Measurements from ENCODE around the gene RCAN1.
"Not testable (repeated sequence)": the region's sequence is repeated elsewhere in the genome, so short reads cannot be mapped to it uniquely, and the experiment has no call there.

Gene RCAN1

DNA sequence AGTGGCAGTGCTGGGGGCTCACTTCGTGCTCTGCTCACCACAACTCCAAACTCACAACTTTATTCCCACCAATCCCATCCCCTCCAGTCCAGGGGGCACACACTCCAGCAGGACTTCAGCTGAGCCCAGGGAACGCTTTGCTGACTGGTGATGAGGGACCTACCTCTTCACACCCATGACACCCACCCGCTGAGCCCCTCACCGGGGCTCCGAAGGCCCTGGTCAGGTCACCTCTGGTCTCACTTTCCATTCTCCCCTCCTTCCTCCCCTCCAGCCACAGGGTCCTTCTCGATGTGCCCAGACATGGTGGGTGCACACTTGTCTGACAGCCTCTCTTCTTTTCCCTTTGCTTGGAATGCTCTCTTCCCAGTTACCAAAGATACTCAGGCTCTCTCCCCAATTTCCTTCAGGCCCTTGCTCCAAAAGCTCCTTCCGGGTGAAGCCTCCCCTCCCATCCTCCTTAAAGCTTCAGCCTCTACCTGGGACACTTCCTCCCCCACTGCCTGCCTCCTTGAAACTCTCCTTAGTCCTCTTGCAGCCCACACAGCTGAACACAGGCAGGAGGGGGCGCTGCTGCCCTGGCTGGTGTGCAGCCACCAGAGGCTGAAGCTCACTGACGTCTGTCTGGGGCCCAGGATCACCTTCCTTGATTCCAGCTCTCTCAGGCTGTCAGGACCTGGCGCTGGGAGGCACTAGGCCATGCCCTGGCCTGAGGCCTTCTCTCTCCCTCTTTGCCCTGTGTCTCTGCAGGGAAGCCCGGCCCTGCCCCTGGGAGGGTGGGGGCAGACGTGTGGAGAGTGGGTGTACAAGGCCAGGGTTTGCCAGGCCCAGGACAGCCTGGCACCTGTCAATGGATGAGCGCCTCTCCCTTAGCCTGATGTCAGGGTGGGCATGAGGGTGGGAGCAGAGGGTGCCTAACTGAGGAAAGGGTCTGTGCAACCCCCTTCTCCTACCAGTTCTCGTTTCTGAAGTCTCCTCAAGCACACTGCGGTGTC, 104.5 kb downstream of the RCAN1 start:
- H3K4me3 ChIP-seq = no peak overlapping the region

DNA sequence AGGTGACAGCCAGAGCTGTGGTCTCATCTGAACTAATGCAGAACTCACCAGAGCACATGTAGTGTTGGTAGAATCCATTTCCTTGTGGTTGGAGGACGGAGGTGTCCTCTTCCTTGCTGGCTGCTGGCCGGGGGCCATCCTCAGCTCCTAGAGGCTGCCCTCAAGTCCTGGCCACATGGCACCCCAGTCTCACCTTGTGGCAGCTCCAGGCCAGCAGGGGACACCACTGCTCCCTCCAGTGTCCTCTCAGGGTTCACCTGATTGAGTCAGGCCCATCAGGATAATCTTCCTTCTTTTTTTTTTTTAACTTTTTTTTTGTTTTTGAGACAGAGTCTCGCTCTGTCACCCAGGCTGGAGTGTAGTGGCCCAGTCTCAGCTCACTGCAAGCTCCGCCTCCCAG, 105.8 kb downstream of the RCAN1 start:
- Histone ChIP-seq H3K27me3 (no peaks in the 10 kb centered on the region), H3K4me2 (no peak overlapping the region), H3K27ac (no peak overlapping the region), H3K4me1 (peaks cover 0 to 21% (median 5%) of the 10 kb centered on the region in 10 experiments; a peak in 11 of 20 replicates), H3K36me3 (no peaks in the 10 kb centered on the region), H3K4me3 (no peak overlapping the region), H3K9me3 (replicated peaks in 1 of 11) (no peaks in the 10 kb centered on the region), H3K9ac (no peak overlapping the region), H4K20me1 (no peaks in the 10 kb centered on the region)
- no peak for TF ChIP-seq Cebpa-rat (IDR thresholded peaks at IDR 0.05)

More for the DNA sequence above, 104.5 kb downstream of the RCAN1 start:
- no peak overlapping the region for H3K27ac ChIP-seq
- no peaks in the 10 kb centered on the region for H3K36me3 ChIP-seq
- no peak for TF ChIP-seq Cebpa-rat (IDR thresholded peaks at IDR 0.05)
- no peaks in the 10 kb centered on the region for H3K9me3 ChIP-seq (replicated peaks in 1 of 11)
- no peaks in the 10 kb centered on the region for H4K20me1 ChIP-seq
- no peak overlapping the region for H3K4me2 ChIP-seq
- peaks cover 0 to 21% (median 5%) of the 10 kb centered on the region in 10 experiments; a peak in 11 of 20 replicates for H3K4me1 ChIP-seq
- H3K27me3 ChIP-seq = no peaks in the 10 kb centered on the region
- H3K9ac ChIP-seq = no peak overlapping the region

DNA sequence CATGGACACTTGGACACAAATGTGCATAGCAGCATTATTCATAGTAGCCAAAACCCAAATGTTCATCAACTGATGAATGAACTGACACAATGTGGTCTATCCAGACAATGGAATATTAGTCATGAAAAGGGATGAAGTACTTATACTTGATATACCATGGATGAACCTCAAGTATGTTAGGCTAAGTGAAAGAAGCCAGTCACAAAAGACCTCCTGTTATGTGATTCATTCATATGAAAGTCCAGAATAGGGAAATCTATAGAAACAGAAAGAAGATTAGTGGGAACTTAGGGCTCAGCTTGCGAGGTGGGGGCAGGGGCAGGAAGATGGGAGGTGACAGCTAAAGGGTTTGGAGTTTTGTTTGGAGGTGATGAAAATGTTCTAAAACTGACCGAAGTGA, 110.3 kb downstream of the RCAN1 start:
- no peak overlapping the region for H3K27ac ChIP-seq
- H3K9me3 ChIP-seq (replicated peaks in 1 of 11) = peaks cover 0 to 2% (median 0%) of the 10 kb centered on the region in 11 experiments; a peak in 3 of 22 replicates
- no peaks in the 10 kb centered on the region for H3K4me1 ChIP-seq
- H3K9ac ChIP-seq = no peak overlapping the region
- no peaks in the 10 kb centered on the region for H3K36me3 ChIP-seq
- H4K20me1 ChIP-seq = no peaks in the 10 kb centered on the region
- no peak overlapping the region for H3K4me2 ChIP-seq
- no peaks in the 10 kb centered on the region for H3K27me3 ChIP-seq
- no peak overlapping the region for H3K4me3 ChIP-seq
- TF ChIP-seq Cebpa-rat (IDR thresholded peaks at IDR 0.05) = no peak

DNA sequence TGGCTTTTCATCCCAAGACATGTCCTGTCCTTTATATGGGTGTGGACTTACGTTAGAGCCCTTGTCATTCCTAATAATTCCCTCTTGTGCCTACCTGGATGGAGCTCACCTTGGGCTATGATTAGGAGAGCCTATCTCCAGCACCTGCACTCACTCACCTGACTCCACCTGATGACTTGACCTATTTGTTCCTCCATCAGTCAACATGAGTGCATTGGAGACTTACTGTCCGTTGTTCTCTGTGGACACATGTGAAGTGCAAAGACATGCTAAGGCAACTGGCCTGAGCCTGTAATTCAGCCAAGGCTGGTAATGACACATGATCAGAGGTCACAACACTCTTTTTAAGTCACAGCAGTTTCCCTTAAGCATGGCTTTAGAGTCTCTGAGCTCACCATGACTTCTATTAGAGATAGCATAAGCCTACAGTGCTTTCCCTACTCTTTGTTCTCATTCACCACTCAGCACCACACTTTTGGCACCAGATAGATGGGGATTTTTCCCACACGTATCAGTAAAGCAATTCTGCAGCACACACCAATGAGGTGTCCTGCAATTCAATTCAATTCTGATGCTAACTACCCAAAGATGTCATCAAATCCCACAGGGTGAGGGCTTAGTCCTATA, 112.3 kb downstream of the RCAN1 start:
- Histone ChIP-seq H3K27ac (no peak overlapping the region), H4K20me1 (no peaks in the 10 kb centered on the region), H3K4me2 (no peak overlapping the region), H3K4me1 (no peaks in the 10 kb centered on the region), H3K27me3 (no peaks in the 10 kb centered on the region), H3K9ac (no peak overlapping the region), H3K36me3 (0 out of 22 replicates have a peak, but pooled peaks cover 0 to 4% (median 0%) of the 10 kb centered on the region in 11 experiments), H3K9me3 (replicated peaks in 1 of 11) (peaks cover 13 to 22% (median 19%) of the 10 kb centered on the region in 11 experiments), H3K4me3 (no peak overlapping the region)
- no peak for TF ChIP-seq Cebpa-rat (IDR thresholded peaks at IDR 0.05)

DNA sequence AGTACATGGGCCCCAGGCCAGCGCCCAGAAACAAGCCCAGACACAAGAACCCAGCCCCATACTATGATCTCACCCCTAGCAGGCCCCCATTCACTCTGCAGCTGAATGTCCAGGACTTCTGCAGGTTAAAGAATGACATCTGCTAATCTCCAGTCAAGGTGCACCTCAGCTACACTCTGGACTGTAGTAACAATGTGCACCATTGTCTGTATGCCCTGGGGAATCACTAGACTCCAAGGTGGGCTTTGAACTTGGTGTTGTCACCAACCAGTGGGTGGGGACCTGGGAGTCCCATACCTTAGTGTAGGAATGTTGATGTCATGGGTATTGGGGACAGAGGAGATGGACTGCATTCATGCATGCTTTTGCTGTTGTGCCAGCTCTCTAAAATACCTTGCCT, 113.2 kb downstream of the RCAN1 start:
- Histone ChIP-seq H4K20me1 (no peaks in the 10 kb centered on the region), H3K4me3 (no peak overlapping the region), H3K36me3 (0 out of 22 replicates have a peak, but pooled peaks cover 0 to 4% (median 0%) of the 10 kb centered on the region in 11 experiments), H3K4me1 (no peaks in the 10 kb centered on the region), H3K4me2 (no peak overlapping the region), H3K9me3 (replicated peaks in 1 of 11) (peaks cover 21 to 31% (median 28%) of the 10 kb centered on the region in 11 experiments), H3K27me3 (no peaks in the 10 kb centered on the region), H3K9ac (no peak overlapping the region), H3K27ac (no peak overlapping the region)
- TF ChIP-seq Cebpa-rat (IDR thresholded peaks at IDR 0.05) = no peak

DNA sequence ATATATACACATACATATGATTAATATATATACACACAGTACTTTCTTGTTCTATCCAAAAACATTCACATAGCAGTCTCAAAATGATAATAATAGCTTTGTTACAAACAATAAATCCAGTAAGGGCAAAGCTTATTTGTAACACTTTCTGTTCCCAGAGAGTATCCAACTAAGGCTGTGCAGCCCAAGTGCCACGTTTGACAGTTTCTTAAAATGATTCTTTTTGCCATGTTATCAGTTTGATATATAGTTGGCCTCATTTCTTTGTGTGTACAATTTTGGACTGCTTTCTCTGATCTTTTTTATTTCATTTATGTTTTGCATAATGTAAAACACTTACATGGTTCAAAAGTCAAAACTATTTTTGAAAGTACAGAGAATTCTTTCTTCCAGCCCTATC, 114.7 kb downstream of the RCAN1 start:
- Histone ChIP-seq H3K27ac (no peak overlapping the region), H3K9ac (no peak overlapping the region), H3K27me3 (no peaks in the 10 kb centered on the region), H3K36me3 (0 out of 22 replicates have a peak, but pooled peaks cover 0 to 4% (median 0%) of the 10 kb centered on the region in 11 experiments), H3K4me2 (no peak overlapping the region), H3K4me3 (no peak overlapping the region), H4K20me1 (no peaks in the 10 kb centered on the region), H3K9me3 (replicated peaks in 1 of 11) (peaks cover 27 to 39% (median 35%) of the 10 kb centered on the region in 11 experiments), H3K4me1 (no peaks in the 10 kb centered on the region)
- no peak for TF ChIP-seq Cebpa-rat (IDR thresholded peaks at IDR 0.05)

DNA sequence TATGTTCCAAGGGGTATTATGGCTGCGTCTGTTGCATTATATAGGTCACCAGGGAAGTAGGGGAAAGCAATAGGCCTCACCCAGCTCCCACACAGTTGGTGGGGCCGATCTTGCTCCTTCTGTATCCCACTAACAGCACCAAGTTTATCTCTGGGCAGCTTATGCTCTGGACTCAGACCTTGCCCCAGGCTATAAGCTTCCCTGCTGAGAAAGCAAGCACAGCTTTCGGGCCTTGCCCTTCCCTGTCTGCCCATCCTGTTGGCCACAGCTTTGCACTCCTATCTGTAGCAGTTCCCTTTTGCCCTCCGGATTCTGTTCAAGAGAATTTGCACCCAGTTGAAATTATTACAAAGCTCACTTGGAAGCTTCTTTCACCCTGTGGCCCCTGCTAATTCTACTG, 115.8 kb downstream of the RCAN1 start:
- Histone ChIP-seq H3K4me2 (no peak overlapping the region), H3K4me3 (no peak overlapping the region), H4K20me1 (no peaks in the 10 kb centered on the region), H3K9ac (no peak overlapping the region), H3K27me3 (no peaks in the 10 kb centered on the region), H3K36me3 (0 out of 22 replicates have a peak, but pooled peaks cover 0 to 4% (median 0%) of the 10 kb centered on the region in 11 experiments), H3K9me3 (replicated peaks in 1 of 11) (peaks cover 27 to 39% (median 35%) of the 10 kb centered on the region in 11 experiments), H3K27ac (no peak overlapping the region), H3K4me1 (no peaks in the 10 kb centered on the region)
- TF ChIP-seq Cebpa-rat (IDR thresholded peaks at IDR 0.05) = no peak

DNA sequence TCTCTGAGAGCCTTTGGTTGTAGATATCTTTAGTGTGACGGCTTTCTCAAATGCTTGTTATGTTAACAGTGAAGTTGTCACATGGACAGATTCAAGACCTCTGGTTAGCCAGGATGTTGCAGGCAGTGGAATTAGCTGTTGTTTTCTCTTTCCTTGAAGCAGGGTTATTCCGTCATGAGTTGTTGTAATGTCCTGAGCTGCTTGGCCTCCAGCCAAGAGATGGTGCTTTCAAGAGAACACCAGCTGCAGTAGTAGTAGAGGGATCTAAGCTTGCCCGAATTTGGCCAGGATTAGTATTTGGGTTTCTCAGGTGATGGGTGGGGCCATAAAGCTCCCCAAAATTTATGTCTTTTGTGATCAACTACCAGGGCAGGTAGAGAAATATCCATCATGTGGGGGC, 116.3 kb downstream of the RCAN1 start:
- H3K4me3 ChIP-seq = no peak overlapping the region
- no peak overlapping the region for H3K27ac ChIP-seq
- no peak for TF ChIP-seq Cebpa-rat (IDR thresholded peaks at IDR 0.05)
- no peaks in the 10 kb centered on the region for H4K20me1 ChIP-seq
- peaks cover 27 to 39% (median 35%) of the 10 kb centered on the region in 11 experiments for H3K9me3 ChIP-seq (replicated peaks in 1 of 11)
- H3K9ac ChIP-seq = no peak overlapping the region
- H3K36me3 ChIP-seq = 0 out of 22 replicates have a peak, but pooled peaks cover 0 to 4% (median 0%) of the 10 kb centered on the region in 11 experiments
- H3K27me3 ChIP-seq = no peaks in the 10 kb centered on the region
- H3K4me2 ChIP-seq = no peak overlapping the region
- no peaks in the 10 kb centered on the region for H3K4me1 ChIP-seq

DNA sequence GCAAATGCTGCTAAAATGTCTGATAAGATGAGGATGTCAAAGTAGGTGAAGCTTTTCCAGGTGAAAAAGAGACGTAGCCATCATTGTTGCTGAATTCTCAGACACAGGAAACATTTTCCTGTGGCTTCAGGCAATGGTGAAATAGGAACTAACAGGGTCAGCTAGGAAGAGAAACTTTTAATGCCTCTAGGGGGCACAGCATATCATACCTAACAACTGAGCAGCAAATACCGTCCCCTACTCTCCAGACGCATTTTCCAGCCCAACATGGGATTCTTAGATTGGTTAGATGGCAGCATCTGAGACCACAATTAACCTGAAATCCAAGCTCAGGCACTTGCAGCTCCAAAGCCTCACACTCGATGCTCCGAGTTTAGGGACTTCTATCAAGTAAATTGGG, 131.1 kb downstream of the RCAN1 start:
- H3K4me1 ChIP-seq; H3K27me3 ChIP-seq; H4K20me1 ChIP-seq; H3K9ac ChIP-seq; H3K9me3 ChIP-seq (replicated peaks in 1 of 11); H3K27ac ChIP-seq; H3K4me3 ChIP-seq; H3K36me3 ChIP-seq; H3K4me2 ChIP-seq: not testable (repeated sequence)

DNA sequence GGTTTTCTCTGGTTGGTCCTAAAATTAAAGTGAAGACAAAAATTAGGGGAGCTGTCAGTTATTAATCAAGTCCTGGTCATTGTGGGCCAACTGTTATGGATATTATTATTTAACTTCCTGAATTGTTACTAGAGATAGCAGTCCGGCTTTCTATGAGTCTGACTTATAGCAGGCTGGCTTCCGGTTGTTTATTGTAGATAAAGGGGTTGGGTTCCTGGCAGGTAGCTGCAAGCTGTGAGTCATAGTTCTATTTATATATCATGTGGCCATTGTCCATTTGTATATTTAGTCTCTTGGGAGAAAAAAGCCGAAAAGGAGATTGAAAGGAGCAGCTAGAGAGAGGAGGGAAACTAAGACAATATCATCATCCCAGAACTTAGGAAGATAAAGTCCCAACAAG, 131.5 kb downstream of the RCAN1 start:
- H3K4me3 ChIP-seq, H3K27ac ChIP-seq: not testable (repeated sequence)

DNA sequence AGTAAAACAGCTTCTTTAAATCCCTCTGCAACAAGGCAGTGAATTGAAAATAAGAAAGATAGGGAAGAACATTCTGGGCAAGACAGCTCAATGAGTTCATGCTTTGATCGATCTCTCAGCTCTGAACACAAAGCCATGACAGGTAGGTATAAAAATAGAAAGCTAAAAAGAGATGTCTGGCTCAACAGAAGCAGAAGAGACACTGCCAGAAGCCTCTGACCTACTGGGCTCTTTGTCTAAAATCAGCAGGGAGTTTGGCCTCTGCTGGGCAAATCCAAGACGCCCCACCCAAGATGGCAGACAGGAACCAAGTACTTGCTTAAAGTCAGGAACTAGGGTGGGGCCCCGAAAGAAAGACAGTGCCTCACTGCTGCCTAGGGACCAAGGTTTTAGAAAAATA, 147.6 kb downstream of the RCAN1 start:
- not testable (repeated sequence) for H3K27me3 ChIP-seq; H4K20me1 ChIP-seq; H3K27ac ChIP-seq; H3K9me3 ChIP-seq (replicated peaks in 1 of 11); H3K4me3 ChIP-seq; H3K9ac ChIP-seq; H3K4me1 ChIP-seq; H3K4me2 ChIP-seq; H3K36me3 ChIP-seq

More for the DNA sequence above, 131.5 kb downstream of the RCAN1 start:
- H3K36me3 ChIP-seq; H3K9ac ChIP-seq; H4K20me1 ChIP-seq; H3K4me2 ChIP-seq; H3K9me3 ChIP-seq (replicated peaks in 1 of 11); H3K27me3 ChIP-seq; H3K4me1 ChIP-seq: not testable (repeated sequence)

Measured in BLaER1 treated with 17β-estradiol and CSF1 and Interleukin-3, amounts not matched to agents 10 nM and 100 nM (cell line).